Smooth muscle cell (in vitro differentiated cells): ENCODE results near the gene CHRND. TPM values are rescaled to one million over a fixed set of nuclear protein-coding genes. Genes with fewer than 3 reads are reported as not detected.

ENCODE experiments used
- DNase-seq: peaks from one replicate; lab custom pipeline; 2025; ENCODE audit not compliant: unreplicated experiment; lab: John Stamatoyannopoulos, UW
- H2AFZ ChIP-seq: fragments of 200-600 bp; sonication (generic); 2 replicates; pipeline ENCODE4 v1.6.0; 2016; ENCODE audit warnings: antibody characterized with exemption, low read depth, mild to moderate bottlenecking
- H3F3A ChIP-seq: fragments of 200-600 bp; sonication (generic); 2 replicates; pipeline ENCODE4 v1.6.0; 2017; ENCODE audit warnings: antibody characterized with exemption, low read depth
- H3K27ac ChIP-seq: fragments of 200-600 bp; sonication (generic); 2 replicates; pipeline ENCODE4 v1.5.1; 2016; ENCODE audit warnings: low read depth, mild to moderate bottlenecking
- H3K27me3 ChIP-seq: fragments of 200-600 bp; sonication (generic); 2 replicates; pipeline ENCODE4 v1.6.1; 2016; ENCODE audit warnings: low read depth, mild to moderate bottlenecking
- H3K36me3 ChIP-seq: fragments of 200-600 bp; sonication (generic); 2 replicates; pipeline ENCODE4 v1.5.1; 2016; ENCODE audit warnings: low read depth
- H3K4me1 ChIP-seq: fragments of 200-600 bp; sonication (generic); 2 replicates; pipeline ENCODE4 v1.5.1; 2016; ENCODE audit warnings: low read depth
- H3K4me2 ChIP-seq: fragments of 200-600 bp; sonication (generic); 2 replicates; pipeline ENCODE4 v1.6.0; 2016; ENCODE audit warnings: mild to moderate bottlenecking
- H3K4me3 ChIP-seq: fragments of 200-600 bp; sonication (generic); 2 replicates; pipeline ENCODE4 v1.5.1; 2016; ENCODE audit warnings: mild to moderate bottlenecking
- H3K79me2 ChIP-seq: fragments of 200-600 bp; sonication (generic); 2 replicates; pipeline ENCODE4 v1.6.0; 2016; ENCODE audit warnings: low read depth, mild to moderate bottlenecking
- H3K9ac ChIP-seq: fragments of 200-600 bp; sonication (generic); 2 replicates; pipeline ENCODE4 v1.6.0; 2016; ENCODE audit warnings: low read depth
- H3K9me3 ChIP-seq: fragments of 200-600 bp; sonication (generic); replicated peaks from 2 replicates; pipeline ENCODE4 v1.5.1; 2016; ENCODE audit warnings: low read depth
- H4K20me1 ChIP-seq: fragments of 200-600 bp; sonication (generic); 2 replicates; pipeline ENCODE4 v1.6.0; 2016; ENCODE audit warnings: low read depth
- WGBS: methylation state at CpG from one replicate; pipeline ENCODE4 v1.1.7; 2016; ENCODE audit warnings: low lambda C conversion rate; 5-methylcytosine and 5-hydroxymethylcytosine counted together
- polyA plus RNA-seq: library from polyadenylated mRNA; unstranded; fragments of >200 nt; fragmentation: Nextera tagmentation; extraction: Ambion mirVana; gene quantifications from 2 replicates; pipeline ENCODE4 v1.2.1, GENCODE V29; 2016
- total RNA-seq: library from RNA; depleted of rRNA; stranded (reverse); fragments of >200 nt; gene quantifications from 2 replicates; pipeline ENCODE4 v1.2.3, GENCODE V29; 2014
- TF ChIP-seq, protein P1 (sequence below): fragments of 200-600 bp; sonication (generic); IDR thresholded peaks from 2 replicates; pipeline ENCODE4 v1.5.1; 2017; ENCODE audit warnings: borderline replicate concordance, mild to moderate bottlenecking, antibody characterized with exemption; ENCODE audit not compliant: insufficient read depth, poor library complexity, severe bottlenecking

The CHRND gene
- total and polyA plus RNA-seq, 2 experiments from 2014 or later, result not detected

DNA sequence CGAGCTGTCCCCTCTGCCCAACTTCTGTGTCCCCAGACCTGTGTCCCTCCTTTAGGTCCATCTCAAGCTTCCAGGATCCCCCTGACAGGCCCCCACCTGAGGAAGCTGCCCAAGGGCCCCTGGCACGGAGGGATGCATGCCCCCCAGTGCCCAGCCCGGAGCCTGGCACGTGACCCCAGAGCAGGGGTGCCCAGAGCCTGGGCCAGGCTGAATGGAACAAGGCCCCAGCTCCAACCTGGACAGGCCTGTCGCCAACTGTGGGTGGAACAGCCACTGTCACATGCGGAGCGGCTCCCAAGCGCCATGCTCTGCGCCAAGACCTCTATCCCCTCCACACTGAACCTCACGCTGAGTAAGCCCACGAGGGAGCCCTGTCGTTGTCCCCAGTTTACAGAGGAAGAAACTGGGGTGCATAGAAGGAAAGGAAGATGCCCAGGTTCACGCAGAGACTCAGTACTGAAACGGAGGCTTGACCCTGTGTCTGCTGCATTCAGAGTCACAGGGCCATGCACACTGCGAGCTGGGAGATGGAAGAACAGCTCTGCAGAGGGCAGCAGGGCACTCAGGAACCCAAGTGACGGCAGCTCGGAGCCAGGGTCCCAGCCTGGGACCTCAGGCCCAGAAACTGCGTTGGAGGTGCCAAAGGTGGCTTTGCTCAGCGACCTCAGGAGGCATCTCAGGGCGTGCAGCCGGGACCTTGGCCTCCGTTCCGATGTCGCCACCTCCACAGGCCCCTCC, 32.8 kb upstream of the CHRND start:
- H3K27ac ChIP-seq, result no peak overlapping the region
- H3K9ac ChIP-seq, result no peak overlapping the region
- no peaks in the 10 kb centered on the region for H4K20me1 ChIP-seq
- WGBS, result 94% methylated on average over 24 of the region's 24 CpGs
- no peaks in the 10 kb centered on the region for H3K9me3 ChIP-seq
- H3K4me2 ChIP-seq, result no peak overlapping the region
- no peak for DNase-seq
- TF ChIP-seq, protein P1, sequence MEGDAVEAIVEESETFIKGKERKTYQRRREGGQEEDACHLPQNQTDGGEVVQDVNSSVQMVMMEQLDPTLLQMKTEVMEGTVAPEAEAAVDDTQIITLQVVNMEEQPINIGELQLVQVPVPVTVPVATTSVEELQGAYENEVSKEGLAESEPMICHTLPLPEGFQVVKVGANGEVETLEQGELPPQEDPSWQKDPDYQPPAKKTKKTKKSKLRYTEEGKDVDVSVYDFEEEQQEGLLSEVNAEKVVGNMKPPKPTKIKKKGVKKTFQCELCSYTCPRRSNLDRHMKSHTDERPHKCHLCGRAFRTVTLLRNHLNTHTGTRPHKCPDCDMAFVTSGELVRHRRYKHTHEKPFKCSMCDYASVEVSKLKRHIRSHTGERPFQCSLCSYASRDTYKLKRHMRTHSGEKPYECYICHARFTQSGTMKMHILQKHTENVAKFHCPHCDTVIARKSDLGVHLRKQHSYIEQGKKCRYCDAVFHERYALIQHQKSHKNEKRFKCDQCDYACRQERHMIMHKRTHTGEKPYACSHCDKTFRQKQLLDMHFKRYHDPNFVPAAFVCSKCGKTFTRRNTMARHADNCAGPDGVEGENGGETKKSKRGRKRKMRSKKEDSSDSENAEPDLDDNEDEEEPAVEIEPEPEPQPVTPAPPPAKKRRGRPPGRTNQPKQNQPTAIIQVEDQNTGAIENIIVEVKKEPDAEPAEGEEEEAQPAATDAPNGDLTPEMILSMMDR, result no peak
- H3K4me1 ChIP-seq, result no peaks in the 10 kb centered on the region
- no peak overlapping the region for H3K4me3 ChIP-seq
- H3F3A ChIP-seq, result no peaks in the 10 kb centered on the region
- H3K27me3 ChIP-seq, result peaks cover 17% of the 10 kb centered on the region
- H3K79me2 ChIP-seq, result no peaks in the 10 kb centered on the region
- no peak overlapping the region for H2AFZ ChIP-seq
- no peaks in the 10 kb centered on the region for H3K36me3 ChIP-seq

- H3K27ac ChIP-seq, result no peak overlapping the region
- 72% methylated on average over 10 of the region's 10 CpGs for WGBS
- H3K27me3 ChIP-seq, result peaks cover 14% of the 10 kb centered on the region
- H3K79me2 ChIP-seq, result no peaks in the 10 kb centered on the region
- no peaks in the 10 kb centered on the region for H3K4me1 ChIP-seq
- no peaks in the 10 kb centered on the region for H3F3A ChIP-seq
- H3K9me3 ChIP-seq, result no peaks in the 10 kb centered on the region
- TF ChIP-seq, protein P1, result no peak
- H3K4me2 ChIP-seq, result no peak overlapping the region
- no peak overlapping the region for H2AFZ ChIP-seq
- no peaks in the 10 kb centered on the region for H3K36me3 ChIP-seq
- no peak for DNase-seq
- H3K9ac ChIP-seq, result no peak overlapping the region
- H3K4me3 ChIP-seq, result no peak overlapping the region
- H4K20me1 ChIP-seq, result no peaks in the 10 kb centered on the region
Measured at GRCh38 chr2:232493701-232494474, 32.1 kb upstream of the CHRND start.

DNA sequence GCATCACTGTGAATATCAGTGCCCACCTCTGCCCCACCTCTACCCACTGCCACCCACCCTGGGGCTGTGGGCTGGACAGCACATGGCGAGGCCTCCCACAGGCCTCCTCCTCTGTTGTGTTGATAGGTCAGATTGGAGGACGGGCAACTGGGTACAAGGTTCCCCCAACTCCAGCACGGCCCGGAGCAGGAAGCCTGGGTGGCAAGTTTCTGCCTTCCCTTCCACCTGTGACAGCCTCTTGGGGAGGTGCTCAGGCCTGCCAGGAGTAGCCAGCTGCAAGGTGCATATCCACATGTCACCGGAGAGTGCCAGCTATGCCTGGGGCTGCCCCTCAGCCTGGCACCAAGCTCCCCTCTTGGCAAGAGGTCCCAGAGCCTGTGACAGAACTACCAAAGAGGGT, 31.4 kb upstream of the CHRND start:
- H3K4me3 ChIP-seq, result no peak overlapping the region
- no peak overlapping the region for H3K4me2 ChIP-seq
- H2AFZ ChIP-seq, result no peak overlapping the region
- H3K36me3 ChIP-seq, result no peaks in the 10 kb centered on the region
- TF ChIP-seq, protein P1, result no peak
- peaks cover 7% of the 10 kb centered on the region for H3K27me3 ChIP-seq
- 93% methylated on average over 5 of the region's 5 CpGs for WGBS
- H4K20me1 ChIP-seq, result no peaks in the 10 kb centered on the region
- no peak overlapping the region for H3K9ac ChIP-seq
- no peak overlapping the region for H3K27ac ChIP-seq
- H3K79me2 ChIP-seq, result no peaks in the 10 kb centered on the region
- H3K9me3 ChIP-seq, result no peaks in the 10 kb centered on the region
- no peaks in the 10 kb centered on the region for H3F3A ChIP-seq
- H3K4me1 ChIP-seq, result no peaks in the 10 kb centered on the region
- no peak for DNase-seq
